Stimulated activated memory B cell treated with anti-CD40 and anti-IgM and Interleukin-4, amounts not matched to agents 10 μg/mL and 1 μg/mL and 100 μg/mL, for 72 hours (primary cell): ENCODE data around the gene ABHD12.
"Not testable (repeated sequence)": the region's sequence is repeated elsewhere in the genome, so short reads cannot be mapped to it uniquely, and the experiment has no call there.

Experiments used
- ATAC-seq: fragments of 150-1000 bp; cut with Tn5 transposase; 2 replicates; pipeline ENCODE4 v1.10.0; 2021
- H3K27ac Mint-ChIP-seq: one replicate; pipeline ENCODE4 v1.8.0; 2022; ENCODE audit warnings: mild to moderate bottlenecking, mixed read lengths
- H3K27me3 Mint-ChIP-seq: one replicate; pipeline ENCODE4 v1.8.0; 2022; ENCODE audit warnings: mixed read lengths
- H3K36me3 Mint-ChIP-seq: one replicate; pipeline ENCODE4 v1.8.0; 2022; ENCODE audit warnings: mixed read lengths
- H3K4me1 Mint-ChIP-seq: one replicate; pipeline ENCODE4 v1.8.0; 2022; ENCODE audit warnings: mixed read lengths
- H3K4me3 Mint-ChIP-seq: one replicate; pipeline ENCODE4 v1.8.0; 2022; ENCODE audit warnings: mild to moderate bottlenecking, moderate library complexity, mixed read lengths
- H3K9me3 Mint-ChIP-seq: one replicate; pipeline ENCODE4 v1.8.0; 2022; ENCODE audit warnings: mixed read lengths

The ABHD12 gene

GRCh38 chr20:25270829-25271251 lies 119.8 kb downstream of the ABHD12 start:
- no peak for ATAC-seq
- H3K36me3 Mint-ChIP-seq = peaks cover 57% of the 10 kb centered on the region
- no peak overlapping the region for H3K4me3 Mint-ChIP-seq
- H3K9me3 Mint-ChIP-seq = no peaks in the 10 kb centered on the region
- no peak overlapping the region for H3K27ac Mint-ChIP-seq
- no peaks in the 10 kb centered on the region for H3K27me3 Mint-ChIP-seq
- H3K4me1 Mint-ChIP-seq = no peaks in the 10 kb centered on the region

DNA sequence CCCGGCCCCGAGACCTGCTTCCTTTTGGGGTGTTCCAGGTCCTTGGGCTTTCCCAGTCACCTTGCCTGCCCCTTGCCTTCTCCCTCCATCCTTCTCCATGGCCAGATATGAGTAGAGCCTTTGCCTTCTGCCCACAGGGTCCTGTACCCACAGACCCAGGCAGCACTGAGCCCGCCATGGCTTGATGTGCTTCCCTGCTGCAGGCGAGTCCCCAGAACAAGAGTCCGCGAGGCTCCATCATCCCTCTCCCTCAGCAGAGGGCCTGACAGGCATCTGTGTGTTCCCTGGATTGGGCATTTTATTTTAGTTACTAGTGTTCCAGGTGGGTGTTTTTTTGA lies 120.8 kb downstream of the ABHD12 start:
- no peak for ATAC-seq
- Mint-ChIP-seq H3K4me3 (no peak overlapping the region), H3K9me3 (no peaks in the 10 kb centered on the region), H3K4me1 (no peaks in the 10 kb centered on the region), H3K27me3 (no peaks in the 10 kb centered on the region), H3K27ac (no peak overlapping the region), H3K36me3 (peaks cover 48% of the 10 kb centered on the region)

DNA sequence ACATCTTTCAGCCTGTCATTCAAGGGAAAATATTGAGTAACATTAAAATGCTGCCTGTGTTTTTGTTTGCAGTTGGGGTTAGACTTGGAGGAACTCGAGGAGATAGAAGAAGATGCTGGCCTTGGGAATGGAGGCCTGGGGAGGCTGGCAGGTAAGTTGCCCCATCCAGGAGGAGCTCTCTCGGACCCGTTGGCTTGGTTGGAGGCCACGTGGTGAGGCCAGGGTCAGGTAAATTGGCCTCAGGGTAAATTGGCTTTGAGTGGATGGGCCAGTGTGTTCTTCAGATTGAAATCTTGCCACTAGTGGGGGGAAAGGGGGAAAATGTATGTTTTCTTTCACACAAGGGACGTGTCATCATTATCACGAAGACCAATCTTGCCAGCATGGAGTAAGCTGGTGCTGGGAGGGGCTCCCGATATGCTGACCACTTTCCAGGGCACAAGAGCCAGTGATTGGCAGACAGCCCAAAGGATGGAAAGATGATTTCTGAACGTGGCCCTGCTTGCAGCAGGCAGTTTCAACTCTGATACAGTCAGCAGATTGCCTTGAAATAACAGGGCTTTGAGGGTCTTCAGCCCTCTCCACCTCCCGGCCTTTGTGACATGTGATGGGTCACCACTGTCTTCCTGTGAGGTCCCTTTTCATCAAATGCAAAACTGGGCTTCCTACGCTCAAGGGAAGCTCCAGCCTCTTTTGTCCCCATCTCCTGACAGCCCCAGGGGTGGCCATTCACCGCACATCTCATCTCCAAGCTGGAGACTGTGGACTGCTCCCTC lies 121.4 kb downstream of the ABHD12 start:
- Mint-ChIP-seq H3K4me3 (no peak overlapping the region), H3K4me1 (no peaks in the 10 kb centered on the region), H3K36me3 (peaks cover 48% of the 10 kb centered on the region), H3K27me3 (no peaks in the 10 kb centered on the region), H3K27ac (no peak overlapping the region), H3K9me3 (no peaks in the 10 kb centered on the region)
- no peak for ATAC-seq

DNA sequence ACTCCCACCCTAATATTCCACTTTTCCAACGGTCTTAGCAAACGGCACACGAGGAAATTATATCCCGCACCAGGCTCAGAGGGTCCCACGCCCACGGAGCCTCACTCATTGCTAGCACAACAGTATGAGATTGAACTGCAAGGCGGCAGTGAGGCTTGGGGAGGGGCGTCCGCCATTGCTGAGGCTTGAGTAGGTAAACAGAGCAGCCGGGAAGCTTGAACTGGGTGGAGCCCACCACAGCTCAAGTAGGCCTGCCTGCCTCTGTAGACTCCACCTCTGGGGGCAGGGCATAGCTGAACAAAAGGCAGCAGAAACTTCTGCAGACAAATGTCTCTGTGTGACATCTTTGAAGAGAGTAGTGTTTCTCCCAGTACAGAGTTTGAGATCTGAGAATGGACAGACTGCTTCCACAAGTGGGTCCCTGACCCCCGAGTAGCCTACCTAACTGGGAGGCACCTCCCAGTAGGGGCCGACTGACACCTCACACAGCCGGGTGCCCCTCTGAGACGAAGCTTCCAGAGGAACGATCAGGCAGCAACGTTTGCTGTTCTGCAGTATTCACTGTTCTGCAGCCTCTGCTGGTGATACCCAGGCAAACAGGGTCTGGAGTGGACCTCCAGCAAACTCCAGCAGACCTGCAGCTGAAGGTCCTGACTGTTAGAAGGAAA lies 129.7 kb downstream of the ABHD12 start:
- peaks cover 42% of the 10 kb centered on the region for H3K36me3 Mint-ChIP-seq
- not testable (repeated sequence) for H3K4me1 Mint-ChIP-seq, H3K27me3 Mint-ChIP-seq, H3K27ac Mint-ChIP-seq, H3K4me3 Mint-ChIP-seq, ATAC-seq, H3K9me3 Mint-ChIP-seq

GRCh38 chr20:25259788-25260254 lies 130.8 kb downstream of the ABHD12 start:
- H3K9me3 Mint-ChIP-seq = no peaks in the 10 kb centered on the region
- H3K27ac Mint-ChIP-seq = no peak overlapping the region
- H3K27me3 Mint-ChIP-seq = no peaks in the 10 kb centered on the region
- H3K36me3 Mint-ChIP-seq = peaks cover 42% of the 10 kb centered on the region
- H3K4me3 Mint-ChIP-seq = no peak overlapping the region
- peaks cover 6% of the 10 kb centered on the region for H3K4me1 Mint-ChIP-seq
- ATAC-seq = no peak

DNA sequence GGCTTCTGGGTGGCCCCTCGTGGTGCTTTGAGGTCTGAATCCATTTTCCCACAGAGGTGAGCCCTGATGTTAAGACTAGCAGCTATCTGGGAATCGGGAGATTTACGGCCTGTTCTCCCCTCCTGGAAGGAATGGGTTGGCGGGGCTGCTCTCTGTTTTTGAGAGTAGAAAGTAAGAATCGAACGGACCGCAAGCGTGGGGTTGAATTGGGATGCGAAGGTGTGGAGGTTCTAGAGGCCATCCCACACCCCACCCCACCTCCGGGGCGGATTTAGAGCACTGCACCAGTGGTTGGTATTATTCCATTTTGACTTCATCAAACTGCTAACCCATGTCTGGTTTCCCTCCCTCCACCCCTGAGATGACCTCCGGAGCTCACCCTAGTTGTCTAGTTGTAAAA lies 131.3 kb downstream of the ABHD12 start:
- H3K4me3 Mint-ChIP-seq = no peak overlapping the region
- H3K9me3 Mint-ChIP-seq = no peaks in the 10 kb centered on the region
- peaks cover 6% of the 10 kb centered on the region for H3K4me1 Mint-ChIP-seq
- no peak for ATAC-seq
- no peaks in the 10 kb centered on the region for H3K27me3 Mint-ChIP-seq
- peaks cover 40% of the 10 kb centered on the region for H3K36me3 Mint-ChIP-seq
- H3K27ac Mint-ChIP-seq = no peak overlapping the region

DNA sequence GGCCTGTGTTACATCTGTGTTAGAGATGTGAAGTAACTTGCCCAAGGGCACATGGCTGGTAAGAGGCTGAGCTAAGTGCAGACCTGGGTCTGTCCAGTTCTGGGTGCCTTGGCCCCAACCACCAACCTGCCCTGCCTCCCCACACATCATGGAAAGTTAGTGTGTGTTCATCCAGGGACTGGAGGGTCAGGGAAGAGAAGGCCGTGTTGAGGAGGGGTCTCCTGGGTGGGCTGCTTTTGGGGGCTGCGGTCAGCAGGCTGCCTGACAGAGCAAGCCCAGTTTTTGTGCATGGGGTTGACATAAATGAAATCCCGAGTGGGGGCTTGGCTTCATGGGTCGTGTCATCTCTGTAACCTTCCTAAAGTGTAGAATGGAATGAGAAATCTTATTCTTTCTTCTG lies 131.8 kb downstream of the ABHD12 start:
- H3K9me3 Mint-ChIP-seq = no peaks in the 10 kb centered on the region

DNA sequence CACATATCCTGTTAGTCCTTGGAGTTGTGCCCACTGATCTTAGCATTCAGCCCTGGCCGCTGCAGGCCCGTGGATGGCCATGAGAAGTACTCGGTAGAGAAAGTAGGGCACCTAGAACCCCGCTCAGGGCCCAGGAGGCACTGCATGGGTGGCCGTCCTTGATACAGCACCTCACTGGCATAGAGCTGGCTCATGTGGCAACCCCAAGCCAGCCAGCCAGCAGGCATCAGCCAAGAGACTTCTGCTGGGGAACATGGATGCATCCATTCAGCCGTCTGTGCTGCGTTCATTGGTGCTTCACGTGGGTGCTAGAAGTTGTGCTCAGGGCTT lies 132.2 kb downstream of the ABHD12 start:
- no peaks in the 10 kb centered on the region for H3K27me3 Mint-ChIP-seq
- H3K4me1 Mint-ChIP-seq = peaks cover 6% of the 10 kb centered on the region
- H3K36me3 Mint-ChIP-seq = peaks cover 36% of the 10 kb centered on the region
- no peak overlapping the region for H3K4me3 Mint-ChIP-seq
- no peak for ATAC-seq
- no peak overlapping the region for H3K27ac Mint-ChIP-seq
- H3K9me3 Mint-ChIP-seq = no peaks in the 10 kb centered on the region

More for the DNA sequence above, 131.8 kb downstream of the ABHD12 start:
- H3K4me1 Mint-ChIP-seq = peaks cover 6% of the 10 kb centered on the region
- ATAC-seq = no peak
- H3K4me3 Mint-ChIP-seq = no peak overlapping the region
- no peaks in the 10 kb centered on the region for H3K27me3 Mint-ChIP-seq
- H3K36me3 Mint-ChIP-seq = peaks cover 36% of the 10 kb centered on the region
- H3K27ac Mint-ChIP-seq = no peak overlapping the region

DNA sequence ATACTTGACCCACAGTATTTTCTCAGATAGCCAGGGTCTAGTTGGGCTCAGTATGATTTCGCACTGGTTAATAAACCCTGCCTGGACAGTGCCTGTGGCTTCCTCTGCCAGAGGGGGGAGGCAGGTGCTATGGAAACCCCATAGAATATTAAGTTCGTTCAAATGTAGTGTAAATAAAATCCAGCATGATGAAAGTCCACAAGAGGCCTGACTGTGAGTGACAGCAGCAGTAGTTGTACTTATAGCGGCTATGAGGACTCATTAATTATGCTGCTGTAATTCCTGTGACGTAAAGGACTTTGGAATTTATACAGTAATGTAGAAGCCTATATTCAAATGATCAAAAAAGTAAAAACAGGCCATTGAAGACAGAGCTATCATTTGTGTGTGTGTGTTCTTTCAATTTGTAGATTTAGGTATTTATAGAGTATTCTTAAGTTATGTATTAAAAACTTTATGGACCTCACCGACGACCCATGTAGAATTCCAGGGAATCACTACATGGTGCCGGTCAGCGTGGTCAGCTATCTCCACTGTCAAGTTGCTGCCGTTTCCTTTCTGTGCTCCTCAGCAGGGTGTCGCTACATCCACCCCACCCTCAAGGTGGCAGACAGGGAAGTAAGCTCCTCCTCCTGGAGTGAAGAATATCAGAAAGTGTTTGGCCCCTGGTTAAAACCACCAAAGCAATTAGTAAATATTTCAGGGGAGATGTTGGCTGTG lies 132.7 kb downstream of the ABHD12 start:
- Mint-ChIP-seq H3K36me3 (peaks cover 36% of the 10 kb centered on the region), H3K9me3 (no peaks in the 10 kb centered on the region), H3K27me3 (no peaks in the 10 kb centered on the region), H3K4me1 (peaks cover 6% of the 10 kb centered on the region), H3K4me3 (no peak overlapping the region), H3K27ac (no peak overlapping the region)
- no peak for ATAC-seq

DNA sequence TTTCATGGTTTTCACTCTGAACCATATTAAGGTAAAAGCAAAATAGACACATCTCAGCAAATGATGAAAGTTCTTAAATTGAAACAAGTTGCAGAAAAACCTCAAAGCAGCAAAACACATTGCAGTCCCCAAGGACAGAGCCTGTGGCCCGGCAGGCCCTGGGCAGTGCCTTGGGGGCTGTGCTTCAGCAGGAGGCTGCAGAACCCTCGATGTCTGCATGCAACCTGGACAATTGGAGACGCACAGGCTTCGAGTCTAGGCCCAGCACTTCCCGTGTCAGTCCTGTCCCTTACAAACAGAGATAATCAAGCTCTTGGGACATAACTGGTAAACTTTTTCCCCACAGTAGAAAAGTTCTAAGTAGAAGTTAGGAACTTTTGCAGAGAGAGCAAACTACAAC lies 133.5 kb downstream of the ABHD12 start:
- ATAC-seq = no peak
- no peak overlapping the region for H3K4me3 Mint-ChIP-seq
- H3K4me1 Mint-ChIP-seq = peaks cover 6% of the 10 kb centered on the region
- no peak overlapping the region for H3K27ac Mint-ChIP-seq
- no peaks in the 10 kb centered on the region for H3K27me3 Mint-ChIP-seq
- H3K9me3 Mint-ChIP-seq = no peaks in the 10 kb centered on the region
- peaks cover 36% of the 10 kb centered on the region for H3K36me3 Mint-ChIP-seq

DNA sequence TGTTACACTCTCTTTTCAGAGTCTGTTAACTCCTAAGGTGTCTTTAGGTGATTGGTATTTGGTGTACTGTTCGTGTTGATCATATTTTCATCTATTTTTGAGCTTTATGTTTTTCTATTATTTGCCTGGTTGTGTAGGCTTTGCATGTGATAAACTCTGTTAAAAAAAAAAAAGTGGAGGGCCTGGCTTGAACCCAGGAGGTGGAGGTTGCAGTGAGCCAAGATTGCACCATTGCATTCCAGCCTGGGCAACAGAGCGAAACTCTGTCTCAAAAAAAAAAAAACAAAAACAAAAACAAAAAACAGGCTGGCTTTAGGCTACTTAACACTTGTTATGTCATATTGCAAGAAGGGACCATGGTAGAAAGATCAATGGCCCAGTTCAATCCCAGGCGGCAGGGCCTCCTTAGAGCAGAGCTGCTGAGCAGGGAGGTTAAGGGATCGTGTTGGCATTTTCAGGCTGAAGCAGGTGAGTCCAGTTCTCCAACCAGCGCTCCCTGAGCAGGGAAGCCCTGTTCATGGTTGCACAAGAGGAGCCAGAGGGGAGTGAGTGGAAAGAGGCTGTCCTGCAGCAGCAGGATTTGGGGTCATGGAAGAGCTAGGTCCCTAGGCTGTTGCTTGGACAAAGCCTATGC lies 134.3 kb downstream of the ABHD12 start:
- Mint-ChIP-seq H3K9me3 (no peaks in the 10 kb centered on the region), H3K36me3 (peaks cover 29% of the 10 kb centered on the region), H3K27ac (no peak overlapping the region), H3K27me3 (no peaks in the 10 kb centered on the region), H3K4me3 (no peak overlapping the region), H3K4me1 (peaks cover 6% of the 10 kb centered on the region)
- no peak for ATAC-seq

DNA sequence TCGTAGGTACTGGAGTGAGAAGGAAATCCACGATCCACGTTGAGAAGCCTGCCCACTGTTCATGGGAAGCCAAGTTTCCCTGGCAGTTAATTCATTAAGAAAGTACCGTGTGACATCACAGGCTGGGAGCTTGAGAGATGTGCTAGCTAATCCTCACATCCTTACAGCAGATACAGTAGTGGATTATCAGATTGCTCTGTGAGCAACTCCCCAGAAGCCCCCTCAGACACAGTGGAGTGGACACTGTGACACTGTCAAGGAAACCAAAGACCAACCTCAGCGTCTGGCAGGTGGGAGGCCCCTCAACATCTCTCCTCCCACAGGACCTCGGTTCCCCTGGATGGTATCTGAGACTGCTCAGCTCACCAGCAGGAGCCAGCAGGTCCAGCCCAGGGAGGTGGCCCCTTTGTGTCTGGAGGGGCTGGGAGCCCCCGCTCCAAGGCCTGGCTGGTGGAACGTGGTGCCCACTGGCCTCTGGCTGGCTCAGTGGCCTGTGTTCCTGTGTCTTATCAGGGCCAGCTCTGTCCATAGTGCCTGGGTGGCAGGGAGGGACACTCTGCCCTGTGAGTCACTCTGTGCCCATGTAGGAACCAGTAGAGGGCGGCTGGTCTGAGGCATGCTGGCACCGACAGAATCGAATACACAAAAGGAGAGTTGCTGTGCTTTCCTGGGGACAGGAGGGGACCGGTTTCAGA lies 135.5 kb downstream of the ABHD12 start:
- Mint-ChIP-seq H3K36me3 (peaks cover 17% of the 10 kb centered on the region), H3K27ac (no peak overlapping the region), H3K4me3 (no peak overlapping the region), H3K9me3 (no peaks in the 10 kb centered on the region), H3K4me1 (peaks cover 6% of the 10 kb centered on the region), H3K27me3 (no peaks in the 10 kb centered on the region)
- no peak for ATAC-seq

GRCh38 chr20:25254571-25254970 lies 136.1 kb downstream of the ABHD12 start:
- Mint-ChIP-seq H3K9me3 (no peaks in the 10 kb centered on the region), H3K4me1 (peaks cover 8% of the 10 kb centered on the region)

GRCh38 chr20:25253606-25254275 lies 136.9 kb downstream of the ABHD12 start:
- Mint-ChIP-seq H3K9me3 (no peaks in the 10 kb centered on the region), H3K36me3 (peaks cover 3% of the 10 kb centered on the region), H3K4me1 (peaks cover 16% of the 10 kb centered on the region), H3K27me3 (no peaks in the 10 kb centered on the region), H3K27ac (no peak overlapping the region), H3K4me3 (no peak overlapping the region)
- ATAC-seq = no peak

More at GRCh38 chr20:25254571-25254970, 136.1 kb downstream of the ABHD12 start:
- Mint-ChIP-seq H3K27ac (no peak overlapping the region), H3K27me3 (no peaks in the 10 kb centered on the region), H3K4me3 (no peak overlapping the region), H3K36me3 (peaks cover 11% of the 10 kb centered on the region)
- no peak for ATAC-seq
